Fibroblast of lung (primary cell): ENCODE data around the gene ARSK. TPM values are rescaled to one million over a fixed set of nuclear protein-coding genes. Genes with fewer than 3 reads are reported as not detected.

Experiments used
- DNase-seq, 2 donors: peaks; one replicate each; pipeline versions ENCODE4 v3.0.0 to v3.0.0-alpha.2; 2010; ENCODE audit warnings: low read depth in 2 of 2
- H2AFZ ChIP-seq: 2 replicates; pipeline ENCODE4 v1.5.1; 2012; ENCODE audit warnings: low read length, control low read depth, inconsistent platforms
- H3K27ac ChIP-seq: 2 replicates; pipeline ENCODE4 v1.5.1; 2011; ENCODE audit warnings: low read length, control low read depth; ENCODE audit not compliant: insufficient read depth
- H3K27me3 ChIP-seq: 2 replicates; pipeline ENCODE4 v1.5.1; 2011; ENCODE audit warnings: mild to moderate bottlenecking, low read length; ENCODE audit not compliant: control insufficient read depth, insufficient read depth
- H3K36me3 ChIP-seq: 2 replicates; pipeline ENCODE4 v1.5.1; 2011; ENCODE audit warnings: low read length; ENCODE audit not compliant: control insufficient read depth, insufficient read depth
- H3K4me1 ChIP-seq: 2 replicates; pipeline ENCODE4 v1.5.1; 2011; ENCODE audit warnings: low read length; ENCODE audit not compliant: control insufficient read depth, insufficient read depth; ENCODE audit errors: extremely low read depth
- H3K4me2 ChIP-seq: 2 replicates; pipeline ENCODE4 v1.5.1; 2011; ENCODE audit warnings: low read length, control low read depth; ENCODE audit not compliant: insufficient read depth; ENCODE audit errors: extremely low read depth
- H3K4me3 ChIP-seq, 4 experiments: fragments of 200-600 bp in 1 of 4; sonication (generic) in 1 of 4; replicated peaks in 1 of 4; 2 replicates each; pipeline ENCODE4 v1.5.1; 2011 to 2016; ENCODE audit warnings: low read length in 4 of 4, low read depth in 3 of 4, mild to moderate bottlenecking in 3 of 4, control low read depth in 2 of 4, inconsistent platforms in 1 of 4, mixed read lengths in 1 of 4; ENCODE audit not compliant: insufficient read depth in 1 of 4; ENCODE audit errors: control extremely low read depth in 1 of 4
- H3K79me2 ChIP-seq: 2 replicates; pipeline ENCODE4 v1.5.1; 2012; ENCODE audit warnings: mild to moderate bottlenecking, low read length, inconsistent platforms; ENCODE audit not compliant: control insufficient read depth, insufficient read depth
- H3K9ac ChIP-seq: 2 replicates; pipeline ENCODE4 v1.5.1; 2011; ENCODE audit warnings: mild to moderate bottlenecking, low read length, control low read depth; ENCODE audit not compliant: insufficient read depth
- H3K9me3 ChIP-seq: 2 replicates; pipeline ENCODE4 v1.5.1; 2012; ENCODE audit warnings: low read depth, low read length; ENCODE audit not compliant: control insufficient read depth, insufficient read depth
- H4K20me1 ChIP-seq: 2 replicates; pipeline ENCODE4 v1.5.1; 2011; ENCODE audit warnings: low read length; ENCODE audit not compliant: control insufficient read depth, insufficient read depth; ENCODE audit errors: extremely low read depth
- CTCF ChIP-seq, 2 donors: IDR thresholded peaks in 1 of 2; conservative IDR thresholded peaks in 1 of 2; 1 replicate in 1 of 2; 2 replicates in 1 of 2; pipeline ENCODE4 v1.5.1; 2011 to 2012; ENCODE audit warnings: low read length in 2 of 2, control low read depth in 1 of 2, inconsistent platforms in 1 of 2, low read depth in 1 of 2, mild to moderate bottlenecking in 1 of 2
- EZH2 ChIP-seq: IDR thresholded peaks from 2 replicates; pipeline ENCODE4 v1.5.1; 2012; ENCODE audit warnings: low read length, control low read depth, mild to moderate bottlenecking; ENCODE audit errors: missing control alignments
- polyA plus RNA-seq, 2 donors: library from polyadenylated mRNA; depleted of rRNA in 1 of 2; stranded (reverse) in 1 of 2; unstranded in 1 of 2; fragments of >200 nt; gene quantifications; 2 replicates each; pipeline ENCODE4 v1.2.1, GENCODE V29; 2011 to 2012; ENCODE audit warnings: missing spikeins in 1 of 2
- total RNA-seq: library from RNA; depleted of rRNA; stranded (reverse); fragments of >200 nt; gene quantifications from 2 replicates; pipeline ENCODE4 v1.2.1, GENCODE V29; 2014

Gene ARSK
- total and polyA plus RNA-seq, 2 donors (not counting 1 experiment from before 2014, with no cell fraction given): 19.3 to 37.3 TPM

- DNase-seq: peak; percentile 9 to 58
Observed at GRCh38 chr5:95600557-95600956, 45.7 kb downstream of the ARSK start.

DNA sequence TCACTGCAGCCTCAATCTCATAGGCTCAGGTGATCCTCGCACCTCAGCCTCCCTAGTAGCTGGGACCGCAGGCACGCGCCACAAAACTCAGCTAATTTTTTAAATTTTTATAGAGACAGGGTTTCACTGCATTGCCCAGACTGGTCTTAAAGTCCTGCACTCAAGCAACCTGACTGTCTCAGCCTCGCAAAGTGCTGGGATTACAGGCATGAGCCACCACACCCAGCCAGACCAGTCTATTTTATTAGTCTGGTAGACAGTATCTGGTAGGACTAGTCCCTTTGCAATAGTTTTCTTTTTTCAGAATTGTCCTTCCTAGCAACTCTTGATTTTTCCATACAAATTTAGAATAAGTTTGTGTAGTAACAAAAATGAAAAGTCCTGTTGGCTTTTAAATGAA is 50.9 kb downstream of the ARSK start:
- Histone ChIP-seq H4K20me1 (no peaks in the 10 kb centered on the region), H3K4me2 (no peak overlapping the region), H3K36me3 (no peaks in the 10 kb centered on the region), H3K9ac (no peak overlapping the region), H3K27ac (no peak overlapping the region), H2AFZ (no peak overlapping the region), H3K4me1 (no peaks in the 10 kb centered on the region), H3K79me2 (no peaks in the 10 kb centered on the region), H3K4me3 (no peak overlapping the region), H3K9me3 (no peaks in the 10 kb centered on the region), H3K27me3 (no peaks in the 10 kb centered on the region)
- no peak for DNase-seq
- TF ChIP-seq CTCF (conservative IDR thresholded peaks at IDR 0.05 in 1 of 2, IDR thresholded peaks at IDR 0.05 in 1 of 2; ENCODE audit: low read depth in 1 of 2, low read length in 2 of 2) (no peak), EZH2 (no peak)

More at GRCh38 chr5:95600557-95600956, 45.7 kb downstream of the ARSK start:
- H3K27me3 ChIP-seq: no peaks in the 10 kb centered on the region
- H4K20me1 ChIP-seq: no peaks in the 10 kb centered on the region
- H3K27ac ChIP-seq: peak overlapping the region; percentile 66
- H3K36me3 ChIP-seq: no peaks in the 10 kb centered on the region
- TF ChIP-seq CTCF (conservative IDR thresholded peaks at IDR 0.05 in 1 of 2, IDR thresholded peaks at IDR 0.05 in 1 of 2; ENCODE audit: low read depth in 1 of 2, low read length in 2 of 2): no peak
- TF ChIP-seq EZH2: no peak
- H3K4me3 ChIP-seq: no peak overlapping the region
- H3K4me1 ChIP-seq: no peaks in the 10 kb centered on the region
- H3K9ac ChIP-seq: no peak overlapping the region
- H3K79me2 ChIP-seq: no peaks in the 10 kb centered on the region
- H2AFZ ChIP-seq: no peak overlapping the region
- H3K4me2 ChIP-seq: no peak overlapping the region
- no peaks in the 10 kb centered on the region for H3K9me3 ChIP-seq

DNA sequence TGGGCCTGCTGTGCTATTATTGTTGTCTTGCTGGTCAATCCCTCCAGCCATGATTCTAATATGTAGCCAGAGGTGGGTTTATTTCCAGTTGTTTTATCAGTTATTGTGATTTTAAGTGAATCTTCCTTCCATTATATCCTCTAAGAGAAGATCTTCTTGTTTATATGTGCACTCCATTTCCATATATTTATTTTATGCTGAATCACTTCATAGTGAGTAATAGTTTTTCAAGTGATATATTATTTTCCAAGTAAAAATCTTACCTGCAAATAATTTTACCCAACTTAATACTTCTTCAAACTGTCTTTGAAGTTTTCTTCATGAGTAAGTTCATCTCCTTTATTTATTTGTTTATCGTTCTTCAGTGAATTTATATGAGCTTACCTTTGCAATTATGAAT is 51.5 kb downstream of the ARSK start:
- H2AFZ ChIP-seq: no peak overlapping the region
- H3K9ac ChIP-seq: no peak overlapping the region
- H3K27ac ChIP-seq: no peak overlapping the region
- H3K4me1 ChIP-seq: no peaks in the 10 kb centered on the region
- no peak for TF ChIP-seq EZH2
- no peak for TF ChIP-seq CTCF (conservative IDR thresholded peaks at IDR 0.05 in 1 of 2, IDR thresholded peaks at IDR 0.05 in 1 of 2; ENCODE audit: low read depth in 1 of 2, low read length in 2 of 2)
- H3K4me2 ChIP-seq: no peak overlapping the region
- no peak overlapping the region for H3K4me3 ChIP-seq
- H3K36me3 ChIP-seq: no peaks in the 10 kb centered on the region
- H3K9me3 ChIP-seq: no peaks in the 10 kb centered on the region
- H3K79me2 ChIP-seq: no peaks in the 10 kb centered on the region
- no peak for DNase-seq
- H4K20me1 ChIP-seq: no peaks in the 10 kb centered on the region
- H3K27me3 ChIP-seq: no peaks in the 10 kb centered on the region
